ENCODE measurements around the gene A3GALT2.

A3GALT2 gene

GRCh38 chr1:33261344-33261743 is 59.6 kb downstream of the A3GALT2 start:
- in situ Hi-C loops (cut with HindIII; ENCODE audit: low sequenced_read_pairs): no loop called here
- peak; percentile 33 for DNase-seq (ENCODE audit: low read depth)
- TF ChIP-seq CTCF (IDR thresholded peaks at IDR 0.05; ENCODE audit: low read depth, low read length, missing control alignments): no peak
- H3K4me3 ChIP-seq (ENCODE audit: low read depth, low read length): no peak overlapping the region

GRCh38 chr1:33260439-33260838 is 60.5 kb downstream of the A3GALT2 start:
- in situ Hi-C loops (cut with HindIII; ENCODE audit: low sequenced_read_pairs): no loop called here
- no peak for TF ChIP-seq CTCF (IDR thresholded peaks at IDR 0.05; ENCODE audit: low read depth, low read length, missing control alignments)
- no peak for DNase-seq (ENCODE audit: low read depth)
- no peak overlapping the region for H3K4me3 ChIP-seq (ENCODE audit: low read depth, low read length)

- no peak for DNase-seq (ENCODE audit: low read depth)
- TF ChIP-seq CTCF (IDR thresholded peaks at IDR 0.05; ENCODE audit: low read depth, low read length, missing control alignments): no peak
- in situ Hi-C loops (cut with HindIII; ENCODE audit: low sequenced_read_pairs): no loop called here
- no peak overlapping the region for H3K4me3 ChIP-seq (ENCODE audit: low read depth, low read length)
Measured at GRCh38 chr1:33259879-33260278, 61.0 kb downstream of the A3GALT2 start.

GRCh38 chr1:33258788-33259274 is 62.1 kb downstream of the A3GALT2 start:
- TF ChIP-seq CTCF (IDR thresholded peaks at IDR 0.05; ENCODE audit: low read depth, low read length, missing control alignments): no peak
- H3K4me3 ChIP-seq (ENCODE audit: low read depth, low read length): no peak overlapping the region
- in situ Hi-C loops (cut with HindIII; ENCODE audit: low sequenced_read_pairs): no loop called here
- DNase-seq (ENCODE audit: low read depth): no peak

GRCh38 chr1:33257772-33258712 is 62.9 kb downstream of the A3GALT2 start:
- TF ChIP-seq CTCF (IDR thresholded peaks at IDR 0.05; ENCODE audit: low read depth, low read length, missing control alignments): no peak
- H3K4me3 ChIP-seq (ENCODE audit: low read depth, low read length): peak overlapping the region; percentile 49
- in situ Hi-C loops (cut with HindIII; ENCODE audit: low sequenced_read_pairs): no loop called here
- no peak for DNase-seq (ENCODE audit: low read depth)

- TF ChIP-seq CTCF (IDR thresholded peaks at IDR 0.05; ENCODE audit: low read depth, low read length, missing control alignments): no peak
Measured at GRCh38 chr1:33257207-33257771, 63.6 kb downstream of the A3GALT2 start.

More at GRCh38 chr1:33257207-33257771, 63.6 kb downstream of the A3GALT2 start:
- DNase-seq (ENCODE audit: low read depth): no peak
- in situ Hi-C loops (cut with HindIII; ENCODE audit: low sequenced_read_pairs): no loop called here
- H3K4me3 ChIP-seq (ENCODE audit: low read depth, low read length): peak overlapping the region; percentile 49

All from astrocyte of the cerebellum (primary cell).